Esophagus muscularis mucosa (tissue), 4 donors: ENCODE data around the gene ONECUT3.

Experiments
- EP300 ChIP-seq: sonication (generic); formaldehyde crosslinking; IDR thresholded peaks from one replicate; pipeline ENCODE4 v1.6.1; 2017; ENCODE audit warnings: antibody characterized with exemption
- POLR2A ChIP-seq: fragments of 450-650 bp; IDR thresholded peaks from one replicate; pipeline ENCODE4 v1.6.1; 2017; ENCODE audit warnings: antibody characterized with exemption, moderate library complexity, mild to moderate bottlenecking, low read depth
- POLR2AphosphoS5 ChIP-seq, 2 donors: sonication (generic); formaldehyde crosslinking; IDR thresholded peaks; one replicate each; pipeline ENCODE4 v1.6.1; 2017; ENCODE audit warnings: antibody characterized with exemption in 2 of 2
- TF ChIP-seq, protein P1 (sequence below), 3 experiments: fragments of 200-600 bp in 2 of 3; fragments of 450-650 bp in 1 of 3; sonication (generic) in 2 of 3; IDR thresholded peaks; one replicate each; pipeline ENCODE4 v1.5.1; 2017 to 2019; ENCODE audit warnings: antibody characterized with exemption in 3 of 3, mild to moderate bottlenecking in 2 of 3, moderate library complexity in 1 of 3

DNA sequence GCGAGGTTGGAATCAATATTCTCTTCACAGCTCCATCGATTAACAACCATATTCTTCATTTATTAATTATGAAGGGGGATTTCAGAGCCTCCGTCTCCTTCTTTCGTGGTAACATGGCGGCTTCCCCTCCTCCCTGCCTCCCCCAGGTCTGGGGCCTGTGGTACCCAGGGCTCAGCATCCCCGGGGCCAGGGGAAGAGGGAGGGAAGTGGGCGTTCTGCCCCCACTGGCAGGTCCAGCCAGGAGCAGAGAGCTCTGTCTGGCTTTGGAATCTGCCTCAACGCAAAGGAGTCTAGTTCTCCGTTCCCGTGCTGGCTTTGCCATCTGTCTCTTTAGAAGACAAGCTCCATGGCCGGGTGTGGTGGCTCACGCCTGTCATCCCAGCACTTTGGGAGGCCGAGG, 37.8 kb upstream of the ONECUT3 start:
- TF ChIP-seq, protein P1, sequence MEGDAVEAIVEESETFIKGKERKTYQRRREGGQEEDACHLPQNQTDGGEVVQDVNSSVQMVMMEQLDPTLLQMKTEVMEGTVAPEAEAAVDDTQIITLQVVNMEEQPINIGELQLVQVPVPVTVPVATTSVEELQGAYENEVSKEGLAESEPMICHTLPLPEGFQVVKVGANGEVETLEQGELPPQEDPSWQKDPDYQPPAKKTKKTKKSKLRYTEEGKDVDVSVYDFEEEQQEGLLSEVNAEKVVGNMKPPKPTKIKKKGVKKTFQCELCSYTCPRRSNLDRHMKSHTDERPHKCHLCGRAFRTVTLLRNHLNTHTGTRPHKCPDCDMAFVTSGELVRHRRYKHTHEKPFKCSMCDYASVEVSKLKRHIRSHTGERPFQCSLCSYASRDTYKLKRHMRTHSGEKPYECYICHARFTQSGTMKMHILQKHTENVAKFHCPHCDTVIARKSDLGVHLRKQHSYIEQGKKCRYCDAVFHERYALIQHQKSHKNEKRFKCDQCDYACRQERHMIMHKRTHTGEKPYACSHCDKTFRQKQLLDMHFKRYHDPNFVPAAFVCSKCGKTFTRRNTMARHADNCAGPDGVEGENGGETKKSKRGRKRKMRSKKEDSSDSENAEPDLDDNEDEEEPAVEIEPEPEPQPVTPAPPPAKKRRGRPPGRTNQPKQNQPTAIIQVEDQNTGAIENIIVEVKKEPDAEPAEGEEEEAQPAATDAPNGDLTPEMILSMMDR (IDR thresholded peaks at IDR 0.05) = no peak
- TF ChIP-seq EP300 (no peak), POLR2A (no peak), POLR2AphosphoS5 (IDR thresholded peaks at IDR 0.05) (no peak)
